ENCODE results near the gene PLEKHA6. TPM values are rescaled to one million over a fixed set of nuclear protein-coding genes. Genes with fewer than 3 reads are reported as not detected.

The PLEKHA6 gene
- total and polyA plus RNA-seq, 10 donors: 0.47 to 6.5 (median 2.7) TPM

GRCh38 chr1:204390751-204391466 is 31.2 kb upstream of the PLEKHA6 start:
- H3K4me3 ChIP-seq: no peak overlapping the region
- H3K27ac ChIP-seq: no peak overlapping the region
- no peak for TF ChIP-seq POLR2A (IDR thresholded peaks at IDR 0.05)
- TF ChIP-seq POLR2AphosphoS5 (IDR thresholded peaks at IDR 0.05): no peak
- no peak for TF ChIP-seq CTCF (IDR thresholded peaks at IDR 0.05 in 8 of 11, conservative IDR thresholded peaks at IDR 0.05 in 3 of 11)
- intact Hi-C loops (cut with DNase I; ENCODE audit: low total_unique reads): no loop called here
- no peak for DNase-seq
- no peaks in the 10 kb centered on the region for H3K27me3 ChIP-seq (replicated peaks in 1 of 7)
- no peaks in the 10 kb centered on the region for H3K4me1 ChIP-seq
- no peaks in the 10 kb centered on the region for H3K9me3 ChIP-seq
- peaks cover 0 to 3% (median 0%) of the 10 kb centered on the region in 6 donors for H3K36me3 ChIP-seq
- 36 to 47% (median 42%) methylated on average over 4 of the region's 4 CpGs for WGBS, 5 donors

DNA sequence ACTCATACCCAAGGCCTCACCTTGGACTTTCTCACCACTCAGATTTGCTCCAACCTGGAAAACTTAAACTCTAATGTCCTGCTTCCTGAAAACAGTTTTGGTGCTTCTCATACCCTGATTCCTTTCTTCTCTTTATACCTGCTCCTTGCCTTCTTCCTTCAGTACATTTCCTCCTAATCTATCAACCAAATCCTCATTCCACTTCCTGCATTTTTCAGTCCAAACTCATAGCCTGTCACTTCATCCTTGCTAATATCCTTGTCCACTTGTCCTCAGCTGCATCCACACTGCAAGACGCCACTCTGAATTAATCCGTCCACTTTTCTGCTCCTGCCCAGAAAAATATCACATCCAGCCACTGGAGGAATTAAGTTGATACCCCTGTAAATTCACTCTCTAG is 26.0 kb upstream of the PLEKHA6 start:
- Histone ChIP-seq H3K27ac (no peak overlapping the region), H3K36me3 (no peaks in the 10 kb centered on the region), H3K27me3 (replicated peaks in 1 of 7) (peaks cover 0 to 13% (median 0%) of the 10 kb centered on the region in 7 donors), H3K4me3 (no peak overlapping the region), H3K4me1 (peaks cover 0 to 14% (median 2%) of the 10 kb centered on the region in 6 donors), H3K9me3 (no peaks in the 10 kb centered on the region)
- WGBS, 5 donors: 89 to 98% (median 93%) methylated on average over 2 of the region's 2 CpGs
- no peak for DNase-seq
- intact Hi-C loops (cut with DNase I; ENCODE audit: low total_unique reads): no loop called here
- TF ChIP-seq CTCF (IDR thresholded peaks at IDR 0.05 in 8 of 11, conservative IDR thresholded peaks at IDR 0.05 in 3 of 11) (no peak), POLR2A (IDR thresholded peaks at IDR 0.05) (no peak), POLR2AphosphoS5 (IDR thresholded peaks at IDR 0.05) (no peak)

GRCh38 chr1:204384636-204385352 is 25.1 kb upstream of the PLEKHA6 start:
- Histone ChIP-seq H3K27ac (no peak overlapping the region), H3K4me3 (no peak overlapping the region), H3K4me1 (peaks cover 0 to 14% (median 2%) of the 10 kb centered on the region in 6 donors), H3K36me3 (no peaks in the 10 kb centered on the region), H3K27me3 (replicated peaks in 1 of 7) (peaks cover 0 to 22% (median 0%) of the 10 kb centered on the region in 7 donors), H3K9me3 (no peaks in the 10 kb centered on the region)
- DNase-seq: no peak
- intact Hi-C loops (cut with DNase I; ENCODE audit: low total_unique reads): no loop called here
- TF ChIP-seq POLR2AphosphoS5 (IDR thresholded peaks at IDR 0.05) (no peak), POLR2A (IDR thresholded peaks at IDR 0.05) (no peak), CTCF (IDR thresholded peaks at IDR 0.05 in 8 of 11, conservative IDR thresholded peaks at IDR 0.05 in 3 of 11) (no peak)
- 80 to 88% (median 84%) methylated on average over 7 of the region's 7 CpGs for WGBS, 5 donors
